ENCODE data around the gene BASP1.
A peak's percentile ranks its signal among the peaks of the same experiment; 100 is the strongest.

Gene BASP1

GRCh38 chr5:17219006-17219422, 1.6 kb downstream of the BASP1 start:
- H3K4me3 ChIP-seq (ENCODE audit: low read length): peak overlapping the region; percentile 45
- H3K4me1 ChIP-seq (ENCODE audit: control insufficient read depth, insufficient read depth, low read length): peaks cover 11% of the 10 kb centered on the region
- peaks cover 24% of the 10 kb centered on the region for H3K27me3 ChIP-seq (ENCODE audit: control insufficient read depth, insufficient read depth, low read length)
- H3K36me3 ChIP-seq (ENCODE audit: control insufficient read depth, insufficient read depth, low read length): no peaks in the 10 kb centered on the region
- H3K9ac ChIP-seq (ENCODE audit: low read length): peak overlapping the region; percentile 71
- H3K9me3 ChIP-seq (ENCODE audit: control insufficient read depth, low read length): no peaks in the 10 kb centered on the region

- Histone ChIP-seq H3K36me3 (ENCODE audit: control insufficient read depth, insufficient read depth, low read length) (no peaks in the 10 kb centered on the region), H3K9me3 (ENCODE audit: control insufficient read depth, low read length) (no peaks in the 10 kb centered on the region), H3K27me3 (ENCODE audit: control insufficient read depth, insufficient read depth, low read length) (peaks cover 24% of the 10 kb centered on the region), H3K9ac (ENCODE audit: low read length) (no peak overlapping the region), H3K4me3 (ENCODE audit: low read length) (no peak overlapping the region), H3K4me1 (ENCODE audit: control insufficient read depth, insufficient read depth, low read length) (peaks cover 11% of the 10 kb centered on the region)
These were observed 2.0 kb downstream of the BASP1 start for GRCh38 chr5:17219469-17219868.

DNA sequence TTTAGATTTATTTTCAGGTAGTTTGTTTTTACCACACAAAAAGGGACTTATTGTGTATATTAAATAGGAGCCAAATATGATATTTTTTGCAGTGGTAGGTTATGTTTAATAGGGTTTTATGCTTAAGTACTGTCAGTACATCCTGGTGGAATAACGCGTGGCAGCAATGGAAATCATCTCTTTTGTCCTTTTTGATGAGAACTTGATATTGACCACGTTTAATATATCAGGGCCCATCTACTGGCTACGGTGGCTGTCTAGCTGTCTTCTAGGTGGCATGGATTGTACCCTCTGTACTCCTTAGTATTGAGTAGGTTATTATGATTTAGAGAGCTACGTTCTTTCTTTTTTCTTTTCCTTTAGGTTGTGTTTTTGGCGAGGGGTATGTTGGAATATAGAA, 2.6 kb downstream of the BASP1 start:
- Histone ChIP-seq H3K9ac (ENCODE audit: low read length) (no peak overlapping the region), H3K4me3 (ENCODE audit: low read length) (no peak overlapping the region), H3K4me1 (ENCODE audit: control insufficient read depth, insufficient read depth, low read length) (peaks cover 11% of the 10 kb centered on the region)

GRCh38 chr5:17220469-17220868, 3.0 kb downstream of the BASP1 start:
- no peaks in the 10 kb centered on the region for H3K9me3 ChIP-seq (ENCODE audit: control insufficient read depth, low read length)
- no peak overlapping the region for H3K9ac ChIP-seq (ENCODE audit: low read length)
- peaks cover 23% of the 10 kb centered on the region for H3K27me3 ChIP-seq (ENCODE audit: control insufficient read depth, insufficient read depth, low read length)
- no peak overlapping the region for H3K4me3 ChIP-seq (ENCODE audit: low read length)
- no peaks in the 10 kb centered on the region for H3K36me3 ChIP-seq (ENCODE audit: control insufficient read depth, insufficient read depth, low read length)
- peaks cover 11% of the 10 kb centered on the region for H3K4me1 ChIP-seq (ENCODE audit: control insufficient read depth, insufficient read depth, low read length)

More for the DNA sequence above, 2.6 kb downstream of the BASP1 start:
- peaks cover 24% of the 10 kb centered on the region for H3K27me3 ChIP-seq (ENCODE audit: control insufficient read depth, insufficient read depth, low read length)
- H3K36me3 ChIP-seq (ENCODE audit: control insufficient read depth, insufficient read depth, low read length): no peaks in the 10 kb centered on the region
- H3K9me3 ChIP-seq (ENCODE audit: control insufficient read depth, low read length): no peaks in the 10 kb centered on the region

GRCh38 chr5:17221843-17222636, 4.6 kb downstream of the BASP1 start:
- Histone ChIP-seq H3K9ac (ENCODE audit: low read length) (no peak overlapping the region), H3K4me1 (ENCODE audit: control insufficient read depth, insufficient read depth, low read length) (no peaks in the 10 kb centered on the region), H3K36me3 (ENCODE audit: control insufficient read depth, insufficient read depth, low read length) (no peaks in the 10 kb centered on the region), H3K4me3 (ENCODE audit: low read length) (no peak overlapping the region), H3K27me3 (ENCODE audit: control insufficient read depth, insufficient read depth, low read length) (peaks cover 9% of the 10 kb centered on the region), H3K9me3 (ENCODE audit: control insufficient read depth, low read length) (no peaks in the 10 kb centered on the region)

DNA sequence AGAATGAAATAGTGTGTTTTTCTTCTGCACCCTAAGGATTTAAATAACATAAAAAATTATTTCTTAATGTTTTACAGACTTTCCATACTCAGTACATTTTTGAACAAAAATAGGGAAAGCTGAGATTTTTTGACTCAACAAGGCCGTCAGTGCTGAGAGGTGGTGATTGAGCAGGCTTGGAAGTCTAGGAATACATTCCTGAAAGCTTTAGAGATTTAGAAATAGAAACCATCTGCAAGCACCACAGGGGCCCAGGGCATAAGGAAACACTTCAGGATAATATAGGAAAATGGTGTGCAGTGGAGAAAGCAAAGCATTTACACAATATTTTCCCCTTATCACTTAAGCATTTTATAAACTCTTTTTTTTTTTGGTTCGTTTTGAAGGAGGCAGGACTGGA, 5.2 kb downstream of the BASP1 start:
- no peaks in the 10 kb centered on the region for H3K4me1 ChIP-seq (ENCODE audit: control insufficient read depth, insufficient read depth, low read length)
- H3K9ac ChIP-seq (ENCODE audit: low read length): no peak overlapping the region
- no peaks in the 10 kb centered on the region for H3K9me3 ChIP-seq (ENCODE audit: control insufficient read depth, low read length)
- H3K36me3 ChIP-seq (ENCODE audit: control insufficient read depth, insufficient read depth, low read length): no peaks in the 10 kb centered on the region
- H3K27me3 ChIP-seq (ENCODE audit: control insufficient read depth, insufficient read depth, low read length): peaks cover 9% of the 10 kb centered on the region
- no peak overlapping the region for H3K4me3 ChIP-seq (ENCODE audit: low read length)

DNA sequence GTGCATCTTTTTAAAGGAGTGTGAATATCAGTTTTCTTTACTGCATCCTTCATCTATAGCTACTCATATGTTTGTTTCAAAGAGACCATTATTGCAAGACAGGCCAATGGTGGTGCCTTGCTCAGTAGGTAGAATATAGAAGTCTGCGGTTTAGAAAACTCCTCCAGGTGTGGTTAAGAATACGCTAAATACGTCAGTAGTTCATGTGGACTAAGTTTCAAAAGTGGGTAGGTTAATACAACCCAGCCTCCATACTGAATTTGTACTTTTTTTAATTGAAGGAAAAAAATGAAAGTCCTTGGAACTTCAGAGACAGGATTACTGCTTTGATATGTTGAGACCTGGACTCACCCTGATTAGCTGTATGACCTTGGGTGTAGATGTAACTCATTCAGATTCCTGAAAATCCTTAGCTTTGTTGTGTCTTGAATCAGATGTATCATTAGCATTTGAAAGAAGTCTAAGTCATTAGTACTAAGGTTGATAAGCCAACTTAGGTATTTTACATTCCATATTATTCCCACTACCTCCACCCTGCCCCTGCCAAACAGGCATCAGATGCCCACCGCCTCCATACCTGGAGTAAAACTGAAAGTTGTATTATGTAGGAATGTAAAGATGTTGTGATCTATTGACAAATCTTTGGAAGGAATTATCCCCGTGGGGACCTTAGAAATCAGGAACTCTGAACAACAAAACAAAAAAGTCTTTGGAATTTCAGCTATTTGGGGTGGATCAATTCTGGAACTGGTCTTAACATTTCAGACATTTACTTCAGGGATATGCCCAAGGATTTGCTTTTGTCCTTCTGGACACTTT, 6.1 kb downstream of the BASP1 start:
- Histone ChIP-seq H3K4me1 (ENCODE audit: control insufficient read depth, insufficient read depth, low read length) (no peaks in the 10 kb centered on the region), H3K36me3 (ENCODE audit: control insufficient read depth, insufficient read depth, low read length) (no peaks in the 10 kb centered on the region), H3K9ac (ENCODE audit: low read length) (no peak overlapping the region), H3K9me3 (ENCODE audit: control insufficient read depth, low read length) (no peaks in the 10 kb centered on the region), H3K27me3 (ENCODE audit: control insufficient read depth, insufficient read depth, low read length) (peaks cover 5% of the 10 kb centered on the region), H3K4me3 (ENCODE audit: low read length) (no peak overlapping the region)

- no peaks in the 10 kb centered on the region for H3K27me3 ChIP-seq (ENCODE audit: control insufficient read depth, insufficient read depth, low read length)
- H3K36me3 ChIP-seq (ENCODE audit: control insufficient read depth, insufficient read depth, low read length): no peaks in the 10 kb centered on the region
- no peaks in the 10 kb centered on the region for H3K4me1 ChIP-seq (ENCODE audit: control insufficient read depth, insufficient read depth, low read length)
- no peak overlapping the region for H3K4me3 ChIP-seq (ENCODE audit: low read length)
- H3K9ac ChIP-seq (ENCODE audit: low read length): no peak overlapping the region
- H3K9me3 ChIP-seq (ENCODE audit: control insufficient read depth, low read length): no peaks in the 10 kb centered on the region
These were observed 7.6 kb downstream of the BASP1 start for GRCh38 chr5:17224858-17225511.

GRCh38 chr5:17225520-17225919, 8.1 kb downstream of the BASP1 start:
- Histone ChIP-seq H3K9me3 (ENCODE audit: control insufficient read depth, low read length) (no peaks in the 10 kb centered on the region), H3K9ac (ENCODE audit: low read length) (no peak overlapping the region), H3K36me3 (ENCODE audit: control insufficient read depth, insufficient read depth, low read length) (no peaks in the 10 kb centered on the region), H3K27me3 (ENCODE audit: control insufficient read depth, insufficient read depth, low read length) (no peaks in the 10 kb centered on the region), H3K4me1 (ENCODE audit: control insufficient read depth, insufficient read depth, low read length) (no peaks in the 10 kb centered on the region), H3K4me3 (ENCODE audit: low read length) (no peak overlapping the region)

GRCh38 chr5:17227868-17228267, 10.4 kb downstream of the BASP1 start:
- H3K4me3 ChIP-seq (ENCODE audit: low read length): no peak overlapping the region
- no peaks in the 10 kb centered on the region for H3K9me3 ChIP-seq (ENCODE audit: control insufficient read depth, low read length)
- no peaks in the 10 kb centered on the region for H3K36me3 ChIP-seq (ENCODE audit: control insufficient read depth, insufficient read depth, low read length)
- no peaks in the 10 kb centered on the region for H3K4me1 ChIP-seq (ENCODE audit: control insufficient read depth, insufficient read depth, low read length)
- no peak overlapping the region for H3K9ac ChIP-seq (ENCODE audit: low read length)
- no peaks in the 10 kb centered on the region for H3K27me3 ChIP-seq (ENCODE audit: control insufficient read depth, insufficient read depth, low read length)

- Histone ChIP-seq H3K4me3 (ENCODE audit: low read length) (no peak overlapping the region), H3K4me1 (ENCODE audit: control insufficient read depth, insufficient read depth, low read length) (no peaks in the 10 kb centered on the region), H3K27me3 (ENCODE audit: control insufficient read depth, insufficient read depth, low read length) (no peaks in the 10 kb centered on the region), H3K36me3 (ENCODE audit: control insufficient read depth, insufficient read depth, low read length) (no peaks in the 10 kb centered on the region), H3K9me3 (ENCODE audit: control insufficient read depth, low read length) (no peaks in the 10 kb centered on the region), H3K9ac (ENCODE audit: low read length) (no peak overlapping the region)
These were observed 11.4 kb downstream of the BASP1 start for GRCh38 chr5:17228821-17229291.

DNA sequence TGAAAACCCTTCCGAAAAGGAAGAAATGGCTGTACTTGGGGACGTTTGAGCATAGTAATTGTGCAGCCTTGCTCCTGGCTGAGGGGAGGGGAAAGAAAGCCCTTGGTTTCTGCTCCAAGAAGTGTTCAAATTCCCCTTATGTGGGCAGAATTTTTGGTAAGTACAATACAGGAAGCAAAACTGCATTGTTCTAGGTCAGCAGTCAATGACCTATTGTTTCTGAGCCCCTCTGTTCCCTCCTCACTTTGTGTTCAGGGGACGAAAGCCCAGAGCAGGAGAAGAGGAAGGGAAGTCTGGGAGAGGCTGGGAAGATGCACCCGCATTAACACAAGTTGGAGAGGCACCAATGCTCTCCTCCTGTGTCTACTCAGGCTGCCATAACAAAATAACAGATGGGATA, 11.9 kb downstream of the BASP1 start:
- Histone ChIP-seq H3K4me1 (ENCODE audit: control insufficient read depth, insufficient read depth, low read length) (no peaks in the 10 kb centered on the region), H3K36me3 (ENCODE audit: control insufficient read depth, insufficient read depth, low read length) (no peaks in the 10 kb centered on the region), H3K27me3 (ENCODE audit: control insufficient read depth, insufficient read depth, low read length) (no peaks in the 10 kb centered on the region), H3K4me3 (ENCODE audit: low read length) (no peak overlapping the region), H3K9me3 (ENCODE audit: control insufficient read depth, low read length) (no peaks in the 10 kb centered on the region), H3K9ac (ENCODE audit: low read length) (no peak overlapping the region)
